ENCODE data around the gene AKAP9.

- TF ChIP-seq CTCF (IDR thresholded peaks at IDR 0.05) (no peak), POLR2A (IDR thresholded peaks at IDR 0.05) (no peak)
Observed at GRCh38 chr7:92010215-92010614, 69.6 kb downstream of the AKAP9 start.
